ENCODE data around the gene OR4S2. TPM values are rescaled to one million over a fixed set of nuclear protein-coding genes. Genes with fewer than 3 reads are reported as not detected.

The OR4S2 gene
- total and polyA plus RNA-seq, 2 of the 8 experiments (the other 6 are each of a cell fraction or from before 2014, with no cell fraction given), result not detected

DNA sequence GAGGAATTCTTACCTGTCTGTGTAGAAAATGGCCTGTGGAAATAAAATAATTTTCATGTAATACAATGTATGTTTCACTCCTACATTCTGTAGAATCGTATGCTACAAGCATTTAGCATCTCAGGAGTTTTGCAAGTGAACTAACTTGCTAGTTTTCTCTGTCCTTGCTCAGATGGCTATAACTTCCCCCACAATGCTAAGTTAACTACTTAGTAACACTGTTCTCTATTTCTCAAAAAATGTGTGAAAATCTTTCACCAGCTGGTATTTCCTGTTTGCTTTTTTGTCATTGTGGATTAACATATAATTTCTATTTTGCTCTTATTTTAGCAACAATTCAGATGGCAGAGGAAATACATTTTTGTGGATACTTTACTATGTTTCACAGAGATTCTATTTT lies 4.4 kb downstream of the OR4S2 start:
- no peak overlapping the region for H3K23ac ChIP-seq (ENCODE audit: insufficient read length)
- H3K79me2 ChIP-seq (ENCODE audit: control insufficient read depth in 1 of 2, insufficient read depth in 2 of 2, low read length in 2 of 2), result no peaks in the 10 kb centered on the region
- FAIRE-seq, result no peak
- H3K9me3 ChIP-seq (ENCODE audit: insufficient read depth in 2 of 2, low read depth in 1 of 2, low read length in 1 of 2), result peaks cover 18 to 33% of the 10 kb centered on the region in 2 experiments
- no peak overlapping the region for H2AFZ ChIP-seq (ENCODE audit: low read length)
- H2BK20ac ChIP-seq (ENCODE audit: low read length), result no peak overlapping the region
- no peak overlapping the region for H3K14ac ChIP-seq (ENCODE audit: insufficient read length)
- no peak overlapping the region for H2BK12ac ChIP-seq (ENCODE audit: low read depth, low read length)
- 92% methylated on average over 1 of the region's 1 CpG; no CpG with 5 or more reads in 1 of the 2 experiments for WGBS, 2 experiments (ENCODE audit: extremely low coverage in 1 of 2, insufficient coverage in 1 of 2, insufficient read length in 1 of 2, insufficient replicate concordance in 2 of 2, low coverage in 1 of 2, low lambda C conversion rate in 2 of 2, missing lambda C conversion rate in 1 of 2)
- no peaks in the 10 kb centered on the region for H3K27me3 ChIP-seq (replicated peaks in 1 of 4; ENCODE audit: control insufficient read depth in 3 of 4, extremely low read depth in 1 of 4, insufficient read depth in 3 of 4, low read length in 3 of 4)
- H2BK5ac ChIP-seq (ENCODE audit: low read depth, low read length), result no peak overlapping the region
- ChIA-PET POLR2A (ENCODE audit: partially characterized antibody) (no interaction called here), CTCF (ENCODE audit: partially characterized antibody) (no interaction called here)
- no peaks in the 10 kb centered on the region for H3K36me3 ChIP-seq (ENCODE audit: control insufficient read depth in 2 of 4, insufficient read depth in 4 of 4, low read length in 3 of 4)
- H3K18ac ChIP-seq (ENCODE audit: extremely low read depth, low read length), result no peak overlapping the region
- H3K4me3 ChIP-seq (ENCODE audit: extremely low read depth in 1 of 4, insufficient read depth in 2 of 4, low read depth in 3 of 4, low read length in 4 of 4), result no peak overlapping the region
- no peak overlapping the region for H2BK120ac ChIP-seq (replicated peaks; ENCODE audit: low read depth, low read length)
- no peak overlapping the region for H4K91ac ChIP-seq (replicated peaks; ENCODE audit: insufficient read length, low read length)
- H3K9ac ChIP-seq (replicated peaks in 1 of 4; ENCODE audit: extremely low read depth in 1 of 4, low read depth in 3 of 4, low read length in 3 of 4), result no peak overlapping the region
- no peak overlapping the region for H2AK5ac ChIP-seq (ENCODE audit: low read depth, low read length)
- H4K8ac ChIP-seq (ENCODE audit: extremely low read depth, insufficient read depth, low read length), result no peak overlapping the region
- H3K4me2 ChIP-seq (ENCODE audit: insufficient read depth in 1 of 2, low read depth in 2 of 2, low read length in 2 of 2), result no peak overlapping the region
- no peak overlapping the region for H4K5ac ChIP-seq (ENCODE audit: insufficient read length, low read depth, low read length)
- no peak overlapping the region for H3K4ac ChIP-seq (replicated peaks; ENCODE audit: insufficient read length, low read depth, low read length)
- no peak overlapping the region for H3K27ac ChIP-seq (ENCODE audit: low read depth, low read length)
- DNase-seq (ENCODE audit: low read depth in 1 of 2, low spot score in 2 of 2), result no peak
- no peak overlapping the region for H2BK15ac ChIP-seq (ENCODE audit: low read length)
- H4K20me1 ChIP-seq (replicated peaks in 1 of 2; ENCODE audit: control insufficient read depth in 1 of 2, insufficient read depth in 2 of 2, low read length in 2 of 2), result no peaks in the 10 kb centered on the region
- no peaks in the 10 kb centered on the region for H3K79me1 ChIP-seq (ENCODE audit: low read depth, low read length)
- H3K23me2 ChIP-seq (ENCODE audit: low read depth, low read length), result no peaks in the 10 kb centered on the region
- no peaks in the 10 kb centered on the region for H3K4me1 ChIP-seq (replicated peaks in 1 of 4; ENCODE audit: control insufficient read depth in 3 of 4, insufficient read depth in 4 of 4, low read length in 3 of 4)
- H3K56ac ChIP-seq (replicated peaks; ENCODE audit: insufficient read length, low read depth, low read length), result no peak overlapping the region
- TF ChIP-seq SAP30 (IDR thresholded peaks at IDR 0.05; ENCODE audit: insufficient read depth, insufficient replicate concordance, low read length) (no peak), FOSL1 (IDR thresholded peaks at IDR 0.05; ENCODE audit: insufficient read depth, low read depth, low read length) (no peak), SRF (IDR thresholded peaks at IDR 0.05; ENCODE audit: low read depth, low read length) (no peak), NANOG (IDR thresholded peaks at IDR 0.05; ENCODE audit: insufficient read depth, low read depth, low read length, poor library complexity, severe bottlenecking) (no peak), SP4 (IDR thresholded peaks at IDR 0.05; ENCODE audit: low read length) (no peak), NRF1 (IDR thresholded peaks at IDR 0.05; ENCODE audit: low read depth, low read length) (no peak), KDM1A (IDR thresholded peaks at IDR 0.05; ENCODE audit: borderline replicate concordance, low read length) (no peak), SIRT6 (IDR thresholded peaks at IDR 0.05; ENCODE audit: low read length) (no peak), ZNF274 (IDR thresholded peaks at IDR 0.05; ENCODE audit: borderline replicate concordance, extremely low read depth, low read length) (no peak), ASH2L (IDR thresholded peaks at IDR 0.05; ENCODE audit: low read length) (no peak), CTBP2 (IDR thresholded peaks at IDR 0.05; ENCODE audit: borderline replicate concordance, insufficient read depth, insufficient read length, low read length) (no peak), RFX5 (IDR thresholded peaks at IDR 0.05; ENCODE audit: borderline replicate concordance, low read depth, low read length) (no peak), POLR2A (IDR thresholded peaks at IDR 0.05; ENCODE audit: control extremely low read depth in 1 of 2, low read depth in 2 of 2, low read length in 2 of 2) (no peak), SUZ12 (IDR thresholded peaks at IDR 0.05; ENCODE audit: low read length) (no peak), JUND (IDR thresholded peaks at IDR 0.05; ENCODE audit: low read length) (no peak)
- TF ChIP-seq, protein P1, sequence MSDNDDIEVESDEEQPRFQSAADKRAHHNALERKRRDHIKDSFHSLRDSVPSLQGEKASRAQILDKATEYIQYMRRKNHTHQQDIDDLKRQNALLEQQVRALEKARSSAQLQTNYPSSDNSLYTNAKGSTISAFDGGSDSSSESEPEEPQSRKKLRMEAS (IDR thresholded peaks at IDR 0.05), result no peak

Data from H1 (cell line).